Stomach (tissue), 4 donors: ENCODE results near the gene MRGPRG.

ENCODE experiments used
- EP300 ChIP-seq: sonication (generic); formaldehyde crosslinking; IDR thresholded peaks from one replicate; pipeline ENCODE4 v1.6.1; 2017; ENCODE audit warnings: antibody characterized with exemption
- POLR2A ChIP-seq, 4 donors: fragments of 450-650 bp; IDR thresholded peaks; one replicate each; pipeline ENCODE4 v1.6.1; 2016; ENCODE audit warnings: antibody characterized with exemption in 4 of 4, control low read depth in 2 of 4, mild to moderate bottlenecking in 1 of 4, moderate library complexity in 1 of 4
- TF ChIP-seq, protein P1 (sequence below), 7 experiments: fragments of 450-650 bp in 4 of 7; fragments of 200-600 bp in 3 of 7; sonication (generic) in 3 of 7; IDR thresholded peaks; one replicate each; pipeline ENCODE4 v1.5.1; 2016 to 2019; ENCODE audit warnings: antibody characterized with exemption in 7 of 7, control low read depth in 2 of 7, mild to moderate bottlenecking in 1 of 7

DNA sequence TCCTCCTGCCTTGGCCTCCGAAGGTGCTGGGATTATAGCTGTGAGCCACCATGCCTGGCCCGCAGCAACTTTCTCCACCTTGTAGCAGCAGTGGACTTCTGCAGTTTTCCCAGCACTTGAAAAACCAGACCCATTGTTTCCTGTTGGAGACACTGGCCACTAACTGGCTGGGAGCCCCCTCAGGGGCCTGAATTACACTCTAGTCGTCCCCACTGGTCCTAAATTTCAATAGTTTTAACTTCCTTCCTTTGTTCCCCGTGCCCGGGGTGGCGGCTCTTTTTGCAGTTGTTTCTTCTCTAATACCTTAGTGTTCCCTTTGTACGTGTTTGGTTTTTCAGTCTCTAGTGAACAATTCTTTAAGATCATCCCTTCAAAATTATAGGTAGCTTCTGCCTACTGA, 16.2 kb upstream of the MRGPRG start:
- TF ChIP-seq, protein P1, sequence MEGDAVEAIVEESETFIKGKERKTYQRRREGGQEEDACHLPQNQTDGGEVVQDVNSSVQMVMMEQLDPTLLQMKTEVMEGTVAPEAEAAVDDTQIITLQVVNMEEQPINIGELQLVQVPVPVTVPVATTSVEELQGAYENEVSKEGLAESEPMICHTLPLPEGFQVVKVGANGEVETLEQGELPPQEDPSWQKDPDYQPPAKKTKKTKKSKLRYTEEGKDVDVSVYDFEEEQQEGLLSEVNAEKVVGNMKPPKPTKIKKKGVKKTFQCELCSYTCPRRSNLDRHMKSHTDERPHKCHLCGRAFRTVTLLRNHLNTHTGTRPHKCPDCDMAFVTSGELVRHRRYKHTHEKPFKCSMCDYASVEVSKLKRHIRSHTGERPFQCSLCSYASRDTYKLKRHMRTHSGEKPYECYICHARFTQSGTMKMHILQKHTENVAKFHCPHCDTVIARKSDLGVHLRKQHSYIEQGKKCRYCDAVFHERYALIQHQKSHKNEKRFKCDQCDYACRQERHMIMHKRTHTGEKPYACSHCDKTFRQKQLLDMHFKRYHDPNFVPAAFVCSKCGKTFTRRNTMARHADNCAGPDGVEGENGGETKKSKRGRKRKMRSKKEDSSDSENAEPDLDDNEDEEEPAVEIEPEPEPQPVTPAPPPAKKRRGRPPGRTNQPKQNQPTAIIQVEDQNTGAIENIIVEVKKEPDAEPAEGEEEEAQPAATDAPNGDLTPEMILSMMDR (IDR thresholded peaks at IDR 0.05), result no peak
- TF ChIP-seq POLR2A (IDR thresholded peaks at IDR 0.05), result no peak
- TF ChIP-seq EP300, result no peak
